ENCODE data around the gene PTCD3. TPM values are rescaled to one million over a fixed set of nuclear protein-coding genes. Genes with fewer than 3 reads are reported as not detected.

The PTCD3 gene
- total RNA-seq, 4 donors from 2014 or later = 60.1 to 287 (median 94.3) TPM

- H3K4me1 ChIP-seq = peaks cover 0 to 5% (median 5%) of the 10 kb centered on the region in 4 donors
- TF ChIP-seq POLR2A (IDR thresholded peaks at IDR 0.05) = no peak
- no peak for TF ChIP-seq CTCF (IDR thresholded peaks at IDR 0.05)
- DNase-seq = no peak
- H3K27me3 ChIP-seq = no peaks in the 10 kb centered on the region
- peaks cover 0 to 48% (median 0%) of the 10 kb centered on the region in 3 donors for H3K36me3 ChIP-seq
- H3K4me3 ChIP-seq = no peak overlapping the region
- no peaks in the 10 kb centered on the region for H3K9me3 ChIP-seq
- no peak overlapping the region for H3K27ac ChIP-seq
These were observed 31.2 kb upstream of the PTCD3 start for GRCh38 chr2:86074811-86075210.

- DNase-seq = no peak
- Histone ChIP-seq H3K36me3 (peaks cover 0 to 41% (median 0%) of the 10 kb centered on the region in 3 donors), H3K9me3 (no peaks in the 10 kb centered on the region), H3K27me3 (no peaks in the 10 kb centered on the region), H3K4me3 (no peak overlapping the region), H3K27ac (no peak overlapping the region), H3K4me1 (peaks cover 0 to 16% (median 12%) of the 10 kb centered on the region in 4 donors)
- no peak for TF ChIP-seq CTCF (IDR thresholded peaks at IDR 0.05)
- TF ChIP-seq POLR2A (IDR thresholded peaks at IDR 0.05) = no peak
These were observed 30.1 kb upstream of the PTCD3 start for GRCh38 chr2:86075886-86076285.

GRCh38 chr2:86078774-86079545, 27.1 kb upstream of the PTCD3 start:
- TF ChIP-seq POLR2A (IDR thresholded peaks at IDR 0.05) (no peak), CTCF (IDR thresholded peaks at IDR 0.05) (peak; percentile 18 to 66 (median 52))
- Histone ChIP-seq H3K27me3 (no peaks in the 10 kb centered on the region), H3K4me3 (no peak overlapping the region), H3K4me1 (peaks cover 0 to 17% (median 12%) of the 10 kb centered on the region in 4 donors), H3K36me3 (peaks cover 0 to 31% (median 0%) of the 10 kb centered on the region in 3 donors), H3K27ac (peak overlapping the region in 1 of 4 donors; percentile 70), H3K9me3 (no peaks in the 10 kb centered on the region)
- DNase-seq = peak in 2 of 3 donors; percentile 43 to 70

- Histone ChIP-seq H3K36me3 (peaks cover 0 to 23% (median 0%) of the 10 kb centered on the region in 3 donors), H3K27ac (peak overlapping the region; percentile 58 to 87 (median 72)), H3K4me3 (peak overlapping the region in 1 of 4 donors; percentile 4), H3K27me3 (no peaks in the 10 kb centered on the region), H3K4me1 (peaks cover 0 to 17% (median 12%) of the 10 kb centered on the region in 4 donors), H3K9me3 (no peaks in the 10 kb centered on the region)
- peak; percentile 92 to 96 (median 92) for DNase-seq
- TF ChIP-seq POLR2A (IDR thresholded peaks at IDR 0.05) (no peak), CTCF (IDR thresholded peaks at IDR 0.05) (peak; percentile 62 to 93 (median 79))
These were observed 25.8 kb upstream of the PTCD3 start for GRCh38 chr2:86079981-86080911.

GRCh38 chr2:86081724-86082123, 24.3 kb upstream of the PTCD3 start:
- Histone ChIP-seq H3K27me3 (no peaks in the 10 kb centered on the region), H3K27ac (no peak overlapping the region), H3K9me3 (no peaks in the 10 kb centered on the region), H3K4me1 (peaks cover 0 to 17% (median 12%) of the 10 kb centered on the region in 4 donors), H3K36me3 (peaks cover 0 to 32% (median 0%) of the 10 kb centered on the region in 3 donors), H3K4me3 (no peak overlapping the region)
- DNase-seq = no peak
- no peak for TF ChIP-seq POLR2A (IDR thresholded peaks at IDR 0.05)
- TF ChIP-seq CTCF (IDR thresholded peaks at IDR 0.05) = no peak

Data from Peyer's patch (tissue), 4 donors.